ENCODE results near the gene ZDHHC1.
"Not testable (repeated sequence)": the region's sequence is repeated elsewhere in the genome, so short reads cannot be mapped to it uniquely, and the experiment has no call there.

The ZDHHC1 gene

DNA sequence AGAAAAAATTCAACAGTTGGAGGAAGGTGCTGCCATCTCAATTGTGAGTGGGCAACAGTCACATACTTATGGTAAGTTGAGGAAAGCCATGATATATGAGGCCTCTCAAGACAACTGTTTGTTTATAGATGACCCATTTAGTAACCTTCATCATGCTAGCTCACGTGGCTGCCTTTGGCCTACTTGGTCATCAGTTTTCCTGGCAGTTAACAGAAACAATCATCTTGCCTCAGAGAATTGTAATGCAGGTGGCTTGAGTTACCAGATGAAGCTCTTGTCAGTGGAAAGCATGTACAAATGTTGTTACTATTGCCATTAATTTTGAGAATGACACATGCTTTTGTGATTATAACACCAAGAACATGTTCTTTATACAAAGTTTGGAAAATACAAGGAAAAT lies 37.6 kb downstream of the ZDHHC1 start:
- no peak for DNase-seq

DNA sequence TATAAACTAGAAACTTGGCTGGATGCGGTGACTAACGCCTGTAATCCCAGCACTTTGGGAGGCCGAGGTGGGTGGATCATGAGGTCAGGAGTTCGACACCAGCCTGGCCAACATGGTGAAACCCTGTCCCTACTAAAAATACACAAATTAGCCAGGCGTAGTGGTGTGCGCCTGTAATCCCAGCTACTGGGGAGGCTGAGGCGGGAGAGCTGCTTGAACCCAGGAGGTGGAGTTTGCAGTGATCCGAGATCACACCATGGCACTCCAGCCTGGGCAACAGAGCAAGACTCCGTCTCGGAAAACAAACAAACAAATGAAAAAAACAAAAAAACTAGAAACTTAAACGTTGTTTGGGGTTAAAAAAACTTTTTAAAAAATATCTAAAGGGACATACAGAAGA lies 40.3 kb downstream of the ZDHHC1 start:
- DNase-seq = not testable (repeated sequence)

DNA sequence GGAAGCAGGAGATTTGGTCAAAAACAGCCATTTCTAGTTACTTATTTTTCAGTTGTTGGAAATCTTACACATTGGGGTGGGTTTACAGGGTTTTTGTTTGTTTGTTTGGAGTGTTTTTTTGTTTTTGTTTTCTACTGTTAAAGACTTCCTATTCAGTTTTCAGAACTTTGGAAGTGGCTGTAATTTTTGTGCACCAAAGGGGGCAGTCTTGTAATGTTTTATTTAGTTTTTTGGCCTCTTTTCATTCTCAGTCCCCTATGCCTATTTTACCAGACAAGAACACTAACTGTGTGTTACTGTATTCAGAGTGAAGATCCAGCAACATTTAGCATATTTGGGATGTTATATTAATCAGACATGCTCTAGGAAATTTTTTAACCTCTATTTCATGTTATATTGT lies 43.6 kb downstream of the ZDHHC1 start:
- peak in 1 of 56 donors; percentile 8 for DNase-seq

DNA sequence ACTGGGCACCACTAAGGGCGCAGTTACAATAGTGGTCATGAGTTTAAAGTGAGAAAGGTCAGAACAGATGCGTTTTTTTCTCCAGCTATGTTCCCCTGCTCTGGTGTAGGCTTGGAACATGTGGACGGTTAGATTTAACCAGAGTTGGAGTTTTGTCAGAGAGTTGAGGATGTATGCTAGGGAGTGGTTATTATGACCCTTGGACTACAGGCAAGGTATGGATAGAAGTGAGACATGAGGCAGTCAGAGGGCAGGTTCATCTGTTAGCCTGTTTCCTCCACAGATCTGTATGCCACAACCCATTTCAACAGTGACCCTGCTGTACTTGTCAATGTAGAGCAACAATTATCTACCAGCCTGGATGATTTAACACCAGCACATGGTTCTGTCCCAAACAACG lies 45.6 kb downstream of the ZDHHC1 start:
- DNase-seq = no peak

DNA sequence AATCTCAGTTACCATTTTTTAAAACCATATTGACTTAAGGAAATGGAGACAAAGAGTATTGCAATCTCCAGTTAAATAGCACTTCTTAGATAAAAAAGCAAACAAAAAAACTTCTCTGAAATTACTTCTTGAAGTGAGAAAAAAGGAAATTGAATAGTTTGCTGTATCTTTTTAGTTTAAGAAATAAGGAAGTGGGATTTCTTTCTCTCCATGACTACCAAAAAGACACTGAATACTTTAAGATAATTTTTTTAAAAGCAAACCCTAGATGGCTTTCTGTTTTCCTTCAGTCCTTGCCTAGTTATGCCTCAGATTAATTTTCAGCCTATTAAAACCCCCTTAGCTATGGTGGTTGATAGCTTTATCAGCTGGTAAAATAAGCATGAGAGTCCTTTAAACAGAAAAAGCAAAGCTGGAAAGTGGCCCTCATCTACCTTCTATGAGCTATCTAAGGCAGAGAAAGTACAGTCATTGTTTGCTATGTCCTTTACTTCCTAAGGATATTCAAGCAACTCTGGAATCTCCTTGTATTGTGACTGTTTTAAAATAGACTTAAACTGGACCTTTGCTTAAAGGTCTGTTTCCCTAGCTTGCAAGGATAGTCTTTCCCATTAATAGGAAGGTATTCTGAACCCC lies 51.6 kb downstream of the ZDHHC1 start:
- no peak for DNase-seq

DNA sequence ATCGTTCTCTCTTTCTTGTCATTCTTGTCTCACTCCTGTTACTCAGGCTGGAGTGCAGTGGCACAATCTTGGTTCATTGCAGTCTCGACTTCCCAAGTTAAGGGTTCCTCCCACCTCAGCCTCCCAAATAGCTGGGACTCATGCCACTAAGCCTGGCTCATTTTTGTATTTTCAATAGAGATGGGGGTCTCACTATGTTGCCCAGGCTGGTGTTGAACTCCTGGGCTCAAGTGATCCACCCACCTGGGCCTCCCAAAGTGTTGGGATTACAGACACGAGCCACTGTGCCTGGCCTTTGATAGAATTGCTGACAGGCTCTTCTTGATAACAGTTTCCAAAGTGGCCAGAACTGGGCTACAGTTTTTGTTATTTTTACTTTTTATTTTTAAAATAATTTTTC lies 55.2 kb downstream of the ZDHHC1 start:
- no peak for DNase-seq

GRCh38 chr16:67359540-67360269 lies 56.6 kb downstream of the ZDHHC1 start:
- not testable (repeated sequence) for DNase-seq

DNA sequence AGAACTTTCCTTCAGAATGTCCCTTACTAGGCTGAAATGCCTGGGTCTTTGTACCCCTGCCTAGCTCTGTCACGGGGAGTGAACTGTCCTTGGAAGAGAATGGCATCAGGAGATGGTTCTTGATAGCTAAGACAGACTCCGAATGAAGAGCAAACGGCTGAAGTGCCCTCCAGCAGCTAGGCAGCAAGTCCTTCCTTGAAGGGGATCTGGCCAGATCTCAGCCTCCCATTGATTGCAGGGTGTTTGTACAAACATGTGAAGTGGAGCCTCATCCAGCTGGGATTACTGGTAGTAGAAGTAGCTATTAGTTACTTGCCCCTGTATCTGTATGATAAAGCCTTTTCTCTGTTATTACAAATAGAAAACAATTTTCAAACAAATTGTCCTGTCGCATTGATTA lies 58.7 kb downstream of the ZDHHC1 start:
- no peak for DNase-seq

DNA sequence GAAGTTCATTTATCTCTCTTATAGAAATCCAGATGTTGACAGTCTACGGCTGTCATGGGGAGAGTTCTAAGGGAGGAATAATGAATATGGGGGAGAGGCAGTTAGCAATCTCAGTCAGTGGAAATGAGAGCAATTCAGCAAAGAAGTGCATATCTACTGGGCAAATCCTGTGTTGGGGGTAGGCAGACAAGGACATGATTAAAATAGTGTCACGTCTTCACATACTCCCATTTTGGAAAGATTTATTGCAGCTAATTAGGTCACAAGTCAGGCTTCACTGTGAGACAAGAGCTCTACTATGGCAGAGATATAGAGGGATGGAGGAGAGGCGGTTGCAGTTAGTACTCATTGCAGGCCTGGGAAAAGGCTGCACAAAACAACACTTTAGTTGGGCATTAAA lies 59.9 kb downstream of the ZDHHC1 start:
- DNase-seq = no peak

GRCh38 chr16:67352463-67352862 lies 63.8 kb downstream of the ZDHHC1 start:
- DNase-seq = not testable (repeated sequence)

DNA sequence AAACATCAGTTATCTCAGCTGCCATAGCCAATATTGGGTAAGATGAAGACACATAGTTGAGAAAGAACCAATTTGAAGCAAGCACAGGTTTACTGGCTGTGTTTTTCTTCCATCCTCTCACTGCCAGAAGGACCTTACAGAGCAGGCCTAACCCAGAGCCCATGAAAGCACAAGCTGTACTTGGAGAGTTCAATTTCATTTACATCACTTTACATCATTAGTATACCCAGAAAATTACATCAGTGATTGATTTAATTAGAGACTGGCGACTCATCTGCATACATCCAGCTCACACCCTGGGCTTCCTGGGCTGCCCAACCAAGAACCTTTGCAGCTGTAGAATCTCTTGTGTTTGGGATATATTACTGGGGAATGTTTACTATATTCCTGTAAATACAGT lies 66.0 kb downstream of the ZDHHC1 start:
- DNase-seq = no peak

DNA sequence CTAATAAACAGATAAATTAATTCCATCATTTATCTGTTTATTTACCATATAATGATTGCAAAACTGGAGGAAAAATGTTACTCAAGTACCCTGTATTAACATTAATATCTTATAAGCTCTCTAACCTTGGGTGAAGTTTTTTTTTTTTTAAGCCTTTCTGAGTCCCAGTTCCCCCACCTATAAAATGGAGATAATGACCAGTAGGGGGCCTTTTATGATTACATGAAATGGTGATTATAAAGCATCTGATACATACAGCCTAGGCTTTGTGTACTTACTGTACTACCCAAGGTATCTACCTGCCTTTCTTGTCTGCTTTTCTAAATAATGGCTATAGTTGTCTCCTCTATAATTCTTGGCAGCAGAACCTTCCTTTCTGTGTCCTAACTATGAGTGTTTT lies 67.1 kb downstream of the ZDHHC1 start:
- no peak for DNase-seq

DNA sequence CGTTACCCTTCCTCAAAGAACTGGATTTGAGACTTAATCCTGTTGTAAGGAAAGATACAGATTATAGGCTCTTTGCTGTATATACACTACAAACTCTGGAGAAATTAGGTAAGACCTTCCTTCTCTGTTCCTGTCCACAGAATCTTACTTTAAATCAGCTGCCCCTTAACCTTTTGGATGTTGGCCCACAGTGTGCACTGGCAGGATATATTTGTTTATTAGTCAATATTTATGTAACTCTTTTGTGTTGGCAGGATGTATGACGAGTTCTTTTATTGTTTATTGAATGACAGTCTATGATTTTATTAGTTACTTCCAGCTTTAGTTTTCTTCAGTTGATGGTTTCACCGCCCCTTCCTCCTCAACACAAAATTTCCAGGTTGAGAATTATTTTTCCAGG lies 69.9 kb downstream of the ZDHHC1 start:
- DNase-seq = no peak

GRCh38 chr16:67345401-67345800 lies 70.9 kb downstream of the ZDHHC1 start:
- no peak for DNase-seq
